GM18868 (cell line): ENCODE results near the gene DHRS1.

Source experiments
- ATAC-seq: cut with Tn5 transposase; IDR thresholded peaks from one replicate; pipeline ENCODE4 v1.9.1; 2021; ENCODE audit warnings: mild to moderate bottlenecking, moderate library complexity; ENCODE audit not compliant: unreplicated experiment

Gene DHRS1

GRCh38 chr14:24285351-24285750 is 14.2 kb downstream of the DHRS1 start:
- no peak for ATAC-seq

GRCh38 chr14:24284501-24285035 is 15.0 kb downstream of the DHRS1 start:
- ATAC-seq = no peak

GRCh38 chr14:24283796-24284460 is 15.7 kb downstream of the DHRS1 start:
- ATAC-seq = no peak

- no peak for ATAC-seq
These were observed 16.8 kb downstream of the DHRS1 start for GRCh38 chr14:24282736-24283135.

GRCh38 chr14:24281636-24282035 is 17.9 kb downstream of the DHRS1 start:
- no peak for ATAC-seq

- ATAC-seq = no peak
These were observed 18.7 kb downstream of the DHRS1 start for GRCh38 chr14:24280797-24281460.

- peak; percentile 75 for ATAC-seq
These were observed 20.0 kb downstream of the DHRS1 start for GRCh38 chr14:24279301-24280186.

GRCh38 chr14:24278424-24278823 is 21.2 kb downstream of the DHRS1 start:
- no peak for ATAC-seq

GRCh38 chr14:24277606-24278321 is 21.8 kb downstream of the DHRS1 start:
- no peak for ATAC-seq

GRCh38 chr14:24277071-24277470 is 22.5 kb downstream of the DHRS1 start:
- no peak for ATAC-seq

- ATAC-seq = peak; percentile 49
These were observed 25.5 kb downstream of the DHRS1 start for GRCh38 chr14:24274101-24274543.

- ATAC-seq = no peak
These were observed 26.1 kb downstream of the DHRS1 start for GRCh38 chr14:24273422-24273998.

GRCh38 chr14:24272467-24272866 is 27.1 kb downstream of the DHRS1 start:
- no peak for ATAC-seq

- no peak for ATAC-seq
These were observed 27.7 kb downstream of the DHRS1 start for GRCh38 chr14:24271834-24272263.

- ATAC-seq = peak; percentile 84
These were observed 28.3 kb downstream of the DHRS1 start, which contains the start of gene RABGGTA for GRCh38 chr14:24271134-24271833. TSS of gene RABGGTA (minus strand) at chr14:24271597. CDS start at chr14:24271115, 482 bp downstream.

- no peak for ATAC-seq
These were observed 28.9 kb downstream of the DHRS1 start for GRCh38 chr14:24270537-24271133.

GRCh38 chr14:24269910-24270536 is 29.6 kb downstream of the DHRS1 start:
- no peak for ATAC-seq

GRCh38 chr14:24269368-24269767 is 30.2 kb downstream of the DHRS1 start:
- no peak for ATAC-seq

GRCh38 chr14:24268225-24268624 is 31.4 kb downstream of the DHRS1 start:
- ATAC-seq = no peak
